Neuron (in vitro differentiated cells): ENCODE results near the gene COL4A1.

Source experiments
- H2AFZ ChIP-seq: one replicate; pipeline ENCODE4 v1.6.1; 2013; ENCODE audit warnings: low read depth, mild to moderate bottlenecking, inconsistent platforms, low read length, moderate library complexity
- H3K27me3 ChIP-seq: one replicate; pipeline ENCODE4 v1.6.1; 2013; ENCODE audit warnings: low read length; ENCODE audit not compliant: insufficient read depth
- H3K36me3 ChIP-seq: one replicate; pipeline ENCODE4 v1.6.1; 2013; ENCODE audit warnings: low read length; ENCODE audit not compliant: insufficient read depth
- H3K4me1 ChIP-seq: one replicate; pipeline ENCODE4 v1.6.1; 2013; ENCODE audit warnings: low read length; ENCODE audit not compliant: insufficient read depth
- H3K4me3 ChIP-seq: 2 replicates; pipeline ENCODE4 v1.5.1; 2013; ENCODE audit warnings: mild to moderate bottlenecking, low read length, moderate library complexity
- H3K9me3 ChIP-seq: one replicate; pipeline ENCODE4 v1.6.1; 2013; ENCODE audit warnings: low read length

COL4A1 gene

DNA sequence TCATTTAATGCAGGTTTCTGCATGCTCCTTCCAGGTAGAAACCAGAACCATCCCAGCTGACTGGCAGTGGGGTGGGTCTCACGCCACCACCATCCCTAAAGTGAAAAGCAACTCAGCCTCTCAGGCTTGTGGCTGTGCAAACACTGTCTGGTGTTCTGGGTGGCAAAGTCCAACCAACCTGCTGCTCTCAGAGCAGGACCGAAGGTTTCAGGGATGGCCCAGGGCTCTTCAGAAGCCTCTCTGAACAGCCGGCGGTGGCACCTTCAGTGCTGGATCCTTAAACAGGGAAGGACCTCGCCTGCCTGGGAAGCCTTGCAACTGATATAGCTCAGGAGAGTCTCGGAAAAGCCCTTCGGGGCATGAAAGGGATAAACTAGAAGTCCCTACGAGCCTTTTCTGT lies 100.8 kb downstream of the COL4A1 start:
- H2AFZ ChIP-seq, result no peak overlapping the region
- no peak overlapping the region for H3K4me3 ChIP-seq
- H3K9me3 ChIP-seq, result no peaks in the 10 kb centered on the region
- H3K36me3 ChIP-seq, result peaks cover 33% of the 10 kb centered on the region
- no peaks in the 10 kb centered on the region for H3K27me3 ChIP-seq
- H3K4me1 ChIP-seq, result no peaks in the 10 kb centered on the region

GRCh38 chr13:110201114-110201513 lies 105.8 kb downstream of the COL4A1 start:
- no peaks in the 10 kb centered on the region for H3K9me3 ChIP-seq
- H3K4me1 ChIP-seq, result no peaks in the 10 kb centered on the region
- no peak overlapping the region for H2AFZ ChIP-seq
- no peak overlapping the region for H3K4me3 ChIP-seq
- peaks cover 20% of the 10 kb centered on the region for H3K36me3 ChIP-seq
- no peaks in the 10 kb centered on the region for H3K27me3 ChIP-seq

DNA sequence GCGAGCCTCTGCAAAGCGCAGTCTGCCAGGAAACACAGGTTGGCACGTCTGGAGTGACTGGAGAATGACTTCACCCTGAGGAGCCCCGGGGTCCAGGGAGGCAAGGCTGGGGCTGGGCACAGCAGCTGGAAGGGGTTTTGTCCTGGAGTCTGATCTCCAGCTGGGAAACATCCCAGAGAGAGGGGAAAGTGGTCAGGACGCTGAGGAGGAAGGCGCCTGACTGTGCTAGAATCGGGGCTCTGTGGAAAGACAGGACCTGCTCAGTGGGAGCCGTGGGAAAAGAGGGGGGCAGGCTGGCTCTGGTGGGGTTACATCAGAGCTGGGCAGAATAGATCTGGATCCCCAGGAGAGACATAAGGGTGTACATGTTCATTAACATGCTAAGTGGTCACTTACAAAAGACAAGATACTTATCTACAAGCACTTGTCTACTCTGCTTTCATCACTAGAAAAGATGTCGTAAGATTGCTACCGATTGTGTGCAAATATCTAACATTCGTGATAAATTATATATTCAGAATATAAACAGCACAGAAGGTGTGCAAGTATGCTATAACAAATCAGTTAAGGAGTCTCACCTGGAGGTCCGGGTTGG lies 106.6 kb downstream of the COL4A1 start:
- H3K9me3 ChIP-seq, result no peaks in the 10 kb centered on the region
- H3K4me1 ChIP-seq, result no peaks in the 10 kb centered on the region
- no peak overlapping the region for H2AFZ ChIP-seq
- no peak overlapping the region for H3K4me3 ChIP-seq
- H3K27me3 ChIP-seq, result no peaks in the 10 kb centered on the region
- H3K36me3 ChIP-seq, result peaks cover 20% of the 10 kb centered on the region

DNA sequence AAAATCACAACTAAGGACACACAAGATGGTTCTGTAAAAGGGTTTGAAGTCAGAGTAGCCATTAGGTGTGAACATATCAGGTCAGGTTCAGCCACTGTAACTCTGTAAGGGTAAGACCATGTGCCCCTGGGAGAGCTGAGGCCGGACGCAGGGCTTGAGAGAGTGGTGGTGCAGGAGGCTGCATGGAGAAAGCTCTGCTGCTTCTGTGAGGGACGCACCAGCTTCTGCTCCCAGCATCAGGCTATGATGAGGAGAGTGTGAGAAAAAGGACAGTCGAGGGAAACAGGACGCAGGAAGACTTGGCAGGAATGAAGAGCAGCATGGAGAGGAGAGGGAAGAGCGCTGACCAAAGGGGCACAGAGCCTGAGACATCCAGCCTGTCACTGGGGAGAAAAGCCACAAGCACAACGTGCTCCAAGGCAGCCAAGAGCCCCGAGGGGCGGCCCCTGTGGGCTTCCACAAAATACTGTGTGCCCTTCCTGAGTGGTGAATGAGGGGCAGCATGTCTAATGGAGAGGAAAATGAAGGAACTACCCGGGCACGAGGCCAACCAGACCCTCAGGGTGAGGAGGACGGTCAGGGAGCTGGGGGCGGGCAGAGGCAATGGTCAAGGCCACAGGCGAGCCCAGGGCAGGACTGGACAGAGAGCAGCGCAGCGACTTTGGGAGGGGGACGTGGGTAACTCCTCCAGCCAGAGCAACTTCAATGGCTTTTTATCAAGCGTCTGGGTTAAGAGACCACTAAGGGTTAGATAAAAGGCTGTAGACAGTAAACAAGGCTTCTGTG lies 107.7 kb downstream of the COL4A1 start:
- Histone ChIP-seq H3K36me3 (peaks cover 15% of the 10 kb centered on the region), H2AFZ (no peak overlapping the region), H3K27me3 (no peaks in the 10 kb centered on the region), H3K9me3 (no peaks in the 10 kb centered on the region), H3K4me3 (no peak overlapping the region), H3K4me1 (no peaks in the 10 kb centered on the region)

DNA sequence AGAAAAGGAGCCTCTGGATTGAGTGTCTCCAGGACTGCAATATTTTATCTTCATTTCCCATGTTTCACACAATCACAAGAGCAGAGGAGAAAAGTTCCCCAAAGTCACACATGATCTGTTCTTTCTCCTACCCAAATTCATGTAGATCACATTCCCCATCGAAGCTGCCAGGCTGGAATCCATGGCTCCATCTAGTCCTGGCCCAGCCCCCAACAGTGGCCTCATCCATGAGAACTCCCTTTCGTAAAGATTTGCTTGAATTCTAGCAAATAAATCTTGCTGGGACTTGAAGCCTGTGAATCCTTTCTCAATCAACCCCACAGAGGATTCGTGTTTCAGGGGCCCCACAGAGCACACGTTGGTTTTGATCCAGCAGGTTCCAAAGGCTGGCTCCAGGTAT lies 109.5 kb downstream of the COL4A1 start:
- Histone ChIP-seq H3K36me3 (peaks cover 22% of the 10 kb centered on the region), H3K27me3 (no peaks in the 10 kb centered on the region), H3K4me1 (no peaks in the 10 kb centered on the region), H3K4me3 (no peak overlapping the region), H3K9me3 (no peaks in the 10 kb centered on the region), H2AFZ (no peak overlapping the region)

DNA sequence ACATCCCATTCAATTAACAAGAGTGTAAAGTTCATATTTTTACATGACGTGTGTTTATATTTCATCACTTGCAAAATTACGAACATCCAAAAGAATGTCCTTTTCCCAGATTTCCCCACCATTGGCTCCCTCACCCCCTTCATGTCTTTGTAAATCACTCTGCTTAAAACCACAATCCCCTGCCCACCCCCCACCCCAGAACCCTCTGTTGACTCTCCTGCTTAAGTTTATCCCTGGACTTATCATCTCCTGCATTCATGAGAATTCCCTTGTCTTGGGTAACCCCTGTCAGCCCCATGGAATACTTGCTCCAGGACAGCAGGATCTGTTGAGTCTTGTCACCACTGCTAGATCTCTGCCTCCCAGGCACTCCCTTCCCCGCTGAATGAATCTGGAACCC lies 109.9 kb downstream of the COL4A1 start:
- Histone ChIP-seq H3K4me1 (no peaks in the 10 kb centered on the region), H3K4me3 (no peak overlapping the region), H3K36me3 (peaks cover 26% of the 10 kb centered on the region), H2AFZ (no peak overlapping the region), H3K27me3 (no peaks in the 10 kb centered on the region), H3K9me3 (no peaks in the 10 kb centered on the region)

DNA sequence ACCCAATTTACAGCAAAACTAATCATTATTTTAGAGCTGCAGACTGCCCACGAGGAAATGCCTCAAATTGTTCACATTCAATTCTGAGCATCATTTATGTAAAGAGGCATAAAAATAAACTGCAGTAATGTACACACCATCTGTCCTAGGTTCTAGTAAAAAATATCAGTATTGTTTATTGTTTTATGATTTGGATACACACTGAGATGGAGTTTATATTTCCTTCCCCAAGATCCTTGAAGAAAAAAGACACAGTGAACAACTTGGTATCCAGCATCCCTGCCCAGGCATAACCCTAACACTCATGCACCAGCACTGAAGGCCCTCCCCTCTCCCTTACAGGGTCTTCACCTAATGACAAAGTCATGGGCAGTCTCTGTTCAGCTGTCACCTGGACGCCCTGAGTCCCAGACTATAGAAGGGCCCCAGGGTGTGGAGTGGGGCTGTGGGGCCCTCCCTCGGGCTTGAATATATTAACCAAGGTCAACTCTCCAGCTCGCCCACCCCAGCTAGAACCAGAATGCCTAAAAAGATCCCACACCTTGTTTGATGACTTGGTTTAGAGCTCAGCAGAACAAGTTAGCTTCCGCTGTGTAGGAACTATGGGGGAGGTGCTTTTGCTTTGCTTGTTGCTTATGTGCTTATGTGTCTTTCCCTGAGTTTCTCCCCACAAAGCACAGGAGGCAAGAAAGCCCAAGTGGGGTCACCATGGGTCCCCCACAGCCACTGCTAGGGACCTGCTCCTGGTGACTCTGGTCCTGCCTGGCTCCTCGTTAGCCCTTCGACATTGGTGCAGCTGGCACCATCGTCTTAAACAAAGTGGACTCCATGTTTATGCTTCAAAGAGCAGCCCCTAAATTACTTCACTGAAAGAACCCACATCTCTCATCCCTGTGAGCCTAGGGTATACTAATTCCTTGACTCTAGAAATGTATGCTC lies 111.1 kb downstream of the COL4A1 start:
- no peaks in the 10 kb centered on the region for H3K9me3 ChIP-seq
- peaks cover 32% of the 10 kb centered on the region for H3K36me3 ChIP-seq
- no peak overlapping the region for H3K4me3 ChIP-seq
- H2AFZ ChIP-seq, result no peak overlapping the region
- no peaks in the 10 kb centered on the region for H3K27me3 ChIP-seq
- H3K4me1 ChIP-seq, result no peaks in the 10 kb centered on the region

DNA sequence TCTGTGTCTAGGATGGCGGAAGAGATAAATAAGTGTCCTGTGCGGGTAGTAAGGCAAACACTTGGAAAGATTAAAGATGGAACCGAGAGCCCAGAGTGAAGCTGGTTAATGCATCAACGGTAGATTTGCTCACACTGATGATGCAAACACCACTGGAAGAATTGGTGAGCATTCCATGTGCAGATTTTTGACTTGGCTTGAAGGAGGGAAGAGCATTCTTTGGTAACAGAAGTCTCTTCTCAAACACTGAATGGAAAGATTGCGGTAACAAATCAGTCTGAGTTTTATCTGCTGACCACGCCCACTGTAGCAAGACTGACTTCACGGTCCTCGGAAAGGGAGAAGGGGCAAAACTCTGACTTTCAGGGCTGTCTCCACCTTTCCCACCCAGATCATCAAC lies 112.5 kb downstream of the COL4A1 start:
- Histone ChIP-seq H3K27me3 (no peaks in the 10 kb centered on the region), H3K36me3 (peaks cover 30% of the 10 kb centered on the region), H3K9me3 (no peaks in the 10 kb centered on the region), H3K4me1 (no peaks in the 10 kb centered on the region), H2AFZ (no peak overlapping the region), H3K4me3 (no peak overlapping the region)

DNA sequence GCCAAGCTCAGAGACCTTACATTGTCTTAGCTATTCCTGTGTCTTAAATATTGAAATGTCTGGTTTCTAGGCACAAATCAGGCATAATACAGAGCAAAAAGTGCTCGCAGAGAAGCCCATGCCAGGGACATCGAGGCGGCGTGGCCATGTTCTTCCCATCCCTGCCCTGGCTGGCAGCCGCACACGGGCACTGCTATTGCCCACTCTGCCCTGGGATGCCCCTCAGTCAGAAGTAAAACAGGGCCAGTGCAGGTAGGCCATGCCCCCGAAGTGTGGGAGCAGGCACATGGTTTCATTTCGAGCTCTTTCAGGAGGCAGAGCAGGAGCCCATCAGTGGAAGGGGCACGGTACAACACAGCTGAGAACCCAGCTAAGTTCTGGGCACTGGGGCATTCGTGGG lies 113.5 kb downstream of the COL4A1 start:
- Histone ChIP-seq H3K4me3 (no peak overlapping the region), H3K36me3 (peaks cover 24% of the 10 kb centered on the region), H3K27me3 (no peaks in the 10 kb centered on the region), H3K4me1 (no peaks in the 10 kb centered on the region), H2AFZ (no peak overlapping the region), H3K9me3 (no peaks in the 10 kb centered on the region)

DNA sequence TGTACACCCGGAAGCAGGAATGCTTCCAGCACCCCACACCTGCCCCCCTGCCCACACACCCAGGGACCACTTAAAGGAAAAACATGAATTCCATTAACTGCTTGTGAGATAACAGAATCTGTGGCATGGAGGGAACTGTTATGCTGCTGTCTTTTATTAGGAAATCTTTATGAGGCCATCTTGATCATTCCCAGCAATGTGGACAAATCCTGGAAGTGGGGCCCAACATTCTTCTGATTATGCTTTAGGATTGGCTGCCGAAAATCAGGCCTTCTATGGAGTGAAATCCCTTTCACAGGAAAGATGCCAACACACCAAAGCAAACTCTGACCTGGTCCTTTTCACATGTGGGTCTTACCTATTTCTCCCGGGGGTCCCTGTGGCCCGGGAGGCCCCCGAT lies 114.5 kb downstream of the COL4A1 start:
- H3K9me3 ChIP-seq, result no peaks in the 10 kb centered on the region
- no peaks in the 10 kb centered on the region for H3K4me1 ChIP-seq
- H3K27me3 ChIP-seq, result no peaks in the 10 kb centered on the region
- peaks cover 24% of the 10 kb centered on the region for H3K36me3 ChIP-seq
- no peak overlapping the region for H3K4me3 ChIP-seq
- no peak overlapping the region for H2AFZ ChIP-seq

DNA sequence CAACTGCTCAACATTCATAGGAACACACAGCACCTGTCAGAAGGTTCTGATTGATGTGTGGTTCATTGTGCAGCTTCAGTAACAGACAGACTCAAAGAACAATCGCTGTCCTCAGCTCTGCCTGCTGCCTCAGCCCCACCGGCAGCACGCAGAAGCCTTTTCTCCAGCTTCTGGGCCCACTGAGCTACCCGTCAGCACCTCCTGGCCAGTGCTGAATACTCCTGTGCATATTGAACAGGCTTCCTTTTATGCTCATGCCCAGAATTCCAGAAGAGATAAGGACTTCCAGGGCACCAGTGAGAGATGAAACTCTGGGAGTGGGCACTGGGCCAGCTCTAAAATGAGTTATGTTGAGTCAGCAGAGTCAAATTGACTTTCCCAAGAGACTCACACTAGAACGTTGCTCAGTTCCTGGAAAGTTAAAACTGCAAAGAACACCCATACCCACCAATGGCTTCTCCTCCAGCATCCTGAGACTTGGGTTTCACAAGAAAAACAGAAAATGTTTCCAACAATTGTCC lies 119.3 kb downstream of the COL4A1 start:
- H3K36me3 ChIP-seq, result peaks cover 22% of the 10 kb centered on the region
- H2AFZ ChIP-seq, result no peak overlapping the region
- H3K4me1 ChIP-seq, result no peaks in the 10 kb centered on the region
- no peak overlapping the region for H3K4me3 ChIP-seq
- no peaks in the 10 kb centered on the region for H3K27me3 ChIP-seq
- H3K9me3 ChIP-seq, result no peaks in the 10 kb centered on the region

DNA sequence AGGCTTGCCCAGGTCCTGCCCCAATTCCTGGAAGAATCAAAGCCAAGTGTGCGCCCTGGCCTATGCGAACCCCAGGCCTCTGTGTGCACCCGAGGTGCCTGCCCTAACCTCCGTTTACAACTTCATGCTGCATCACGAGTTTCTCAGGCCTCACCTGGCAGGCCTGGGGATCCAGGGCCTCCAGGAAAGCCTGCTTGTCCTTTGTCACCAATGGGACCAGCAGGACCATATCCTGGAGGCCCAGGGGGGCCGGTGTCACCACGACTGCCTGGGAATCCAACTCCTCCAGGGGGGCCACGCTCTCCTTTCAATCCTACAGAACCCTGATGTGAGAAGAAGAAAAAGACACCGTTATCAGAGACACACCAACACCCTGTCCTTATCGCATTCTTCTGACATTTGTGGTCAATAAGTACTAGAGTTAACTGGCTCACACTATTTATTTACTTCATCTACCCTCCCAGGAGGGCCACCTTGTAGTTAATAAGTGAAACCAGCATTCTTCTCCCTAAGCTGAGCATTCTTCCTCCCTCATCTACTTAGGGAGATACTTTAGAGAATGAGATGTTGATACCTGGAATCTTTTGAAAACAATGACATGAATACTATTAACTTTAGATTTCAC lies 120.6 kb downstream of the COL4A1 start:
- Histone ChIP-seq H2AFZ (no peak overlapping the region), H3K36me3 (peaks cover 21% of the 10 kb centered on the region), H3K27me3 (no peaks in the 10 kb centered on the region), H3K4me1 (no peaks in the 10 kb centered on the region), H3K9me3 (peaks cover 2% of the 10 kb centered on the region), H3K4me3 (no peak overlapping the region)
